OCI-LY1 (cell line): Measurements from ENCODE around the gene PRXL2B.

Experiments used
- H2AFZ ChIP-seq: fragments of 200-600 bp; sonication (generic), shearing (Covaris generic); 2 replicates; pipeline ENCODE4 v1.6.0; 2014; ENCODE audit warnings: antibody characterized with exemption, mild to moderate bottlenecking, low read length
- H3F3A ChIP-seq: fragments of 200-600 bp; sonication (generic), shearing (Covaris generic); 2 replicates; pipeline ENCODE4 v1.6.0; 2014; ENCODE audit warnings: mild to moderate bottlenecking, antibody characterized with exemption, low read length, moderate library complexity; ENCODE audit not compliant: insufficient read depth
- H3K27ac ChIP-seq: fragments of 200-600 bp; sonication (generic); 2 replicates; pipeline ENCODE4 v1.5.1; 2014; ENCODE audit warnings: low read length, mixed run types, mild to moderate bottlenecking, low read depth; ENCODE audit not compliant: poor library complexity, severe bottlenecking
- H3K27me3 ChIP-seq: fragments of 200-600 bp; sonication (generic); 2 replicates; pipeline ENCODE4 v1.6.0; 2014; ENCODE audit warnings: antibody characterized with exemption, mild to moderate bottlenecking, low read length, moderate library complexity; ENCODE audit not compliant: insufficient read depth
- H3K36me3 ChIP-seq: fragments of 200-600 bp; sonication (generic); 2 replicates; pipeline ENCODE4 v1.6.1; 2014; ENCODE audit warnings: mild to moderate bottlenecking, antibody characterized with exemption, low read length, moderate library complexity, mixed read lengths; ENCODE audit not compliant: insufficient read depth
- H3K4me1 ChIP-seq: fragments of 200-600 bp; sonication (generic); 2 replicates; pipeline ENCODE4 v1.5.1; 2014; ENCODE audit warnings: mild to moderate bottlenecking, low read length, moderate library complexity; ENCODE audit not compliant: insufficient read depth, severe bottlenecking
- H3K4me2 ChIP-seq: fragments of 200-600 bp; sonication (generic), shearing (Covaris generic); 2 replicates; pipeline ENCODE4 v1.6.1; 2014; ENCODE audit warnings: low read length
- H3K4me3 ChIP-seq: fragments of 200-600 bp; sonication (generic); 2 replicates; pipeline ENCODE4 v1.5.1; 2014; ENCODE audit warnings: low read length, low read depth, mild to moderate bottlenecking, mixed read lengths; ENCODE audit not compliant: poor library complexity, severe bottlenecking
- H3K79me2 ChIP-seq: fragments of 200-600 bp; shearing (Covaris generic); 2 replicates; pipeline ENCODE4 v1.6.1; 2016; ENCODE audit warnings: mixed run types, low read length, mixed read lengths; ENCODE audit not compliant: insufficient read depth
- H3K9ac ChIP-seq: fragments of 200-600 bp; sonication (generic), shearing (Covaris generic); 2 replicates; pipeline ENCODE4 v1.6.1; 2014; ENCODE audit warnings: mild to moderate bottlenecking, low read length, mixed read lengths
- H3K9me2 ChIP-seq: fragments of 200-600 bp; sonication (generic), shearing (Covaris generic); 2 replicates; pipeline ENCODE4 v1.6.1; 2014; ENCODE audit warnings: low read depth, mild to moderate bottlenecking, low read length, mixed read lengths
- H3K9me3 ChIP-seq: fragments of 200-600 bp; shearing (Covaris generic); 2 replicates; pipeline ENCODE4 v1.6.1; 2014; ENCODE audit warnings: low read length, mixed read lengths
- H4K20me1 ChIP-seq: fragments of 200-600 bp; sonication (generic), shearing (Covaris generic); 2 replicates; pipeline ENCODE4 v1.6.0; 2016; ENCODE audit warnings: mild to moderate bottlenecking, low read length; ENCODE audit not compliant: insufficient read depth
- EZH2 ChIP-seq: fragments of 200-600 bp; sonication (generic), shearing (Covaris generic); IDR thresholded peaks from 2 replicates; pipeline ENCODE4 v1.8.0; 2017; ENCODE audit warnings: borderline replicate concordance, mixed run types, mild to moderate bottlenecking, antibody characterized with exemption, low read length, moderate library complexity, mixed read lengths
- TF ChIP-seq, protein P1 (sequence below): fragments of 200-600 bp; sonication (generic), shearing (Covaris generic); IDR thresholded peaks from 2 replicates; pipeline ENCODE4 v1.5.1; 2017; ENCODE audit warnings: mild to moderate bottlenecking, antibody characterized with exemption, low read length, moderate library complexity, mixed read lengths

The PRXL2B gene

GRCh38 chr1:2617971-2618470 lies 31.4 kb downstream of the PRXL2B start:
- Histone ChIP-seq H3K9ac (no peak overlapping the region), H3K79me2 (no peaks in the 10 kb centered on the region), H2AFZ (no peak overlapping the region), H3K27me3 (no peaks in the 10 kb centered on the region; the same call in none of the 2 replicates), H4K20me1 (no peaks in the 10 kb centered on the region), H3K36me3 (no peaks in the 10 kb centered on the region), H3F3A (no peaks in the 10 kb centered on the region), H3K4me2 (no peak overlapping the region), H3K4me1 (no peaks in the 10 kb centered on the region), H3K4me3 (no peak overlapping the region), H3K9me3 (no peaks in the 10 kb centered on the region), H3K9me2 (no peaks in the 10 kb centered on the region), H3K27ac (no peak overlapping the region)
- TF ChIP-seq, protein P1, sequence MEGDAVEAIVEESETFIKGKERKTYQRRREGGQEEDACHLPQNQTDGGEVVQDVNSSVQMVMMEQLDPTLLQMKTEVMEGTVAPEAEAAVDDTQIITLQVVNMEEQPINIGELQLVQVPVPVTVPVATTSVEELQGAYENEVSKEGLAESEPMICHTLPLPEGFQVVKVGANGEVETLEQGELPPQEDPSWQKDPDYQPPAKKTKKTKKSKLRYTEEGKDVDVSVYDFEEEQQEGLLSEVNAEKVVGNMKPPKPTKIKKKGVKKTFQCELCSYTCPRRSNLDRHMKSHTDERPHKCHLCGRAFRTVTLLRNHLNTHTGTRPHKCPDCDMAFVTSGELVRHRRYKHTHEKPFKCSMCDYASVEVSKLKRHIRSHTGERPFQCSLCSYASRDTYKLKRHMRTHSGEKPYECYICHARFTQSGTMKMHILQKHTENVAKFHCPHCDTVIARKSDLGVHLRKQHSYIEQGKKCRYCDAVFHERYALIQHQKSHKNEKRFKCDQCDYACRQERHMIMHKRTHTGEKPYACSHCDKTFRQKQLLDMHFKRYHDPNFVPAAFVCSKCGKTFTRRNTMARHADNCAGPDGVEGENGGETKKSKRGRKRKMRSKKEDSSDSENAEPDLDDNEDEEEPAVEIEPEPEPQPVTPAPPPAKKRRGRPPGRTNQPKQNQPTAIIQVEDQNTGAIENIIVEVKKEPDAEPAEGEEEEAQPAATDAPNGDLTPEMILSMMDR: no peak

DNA sequence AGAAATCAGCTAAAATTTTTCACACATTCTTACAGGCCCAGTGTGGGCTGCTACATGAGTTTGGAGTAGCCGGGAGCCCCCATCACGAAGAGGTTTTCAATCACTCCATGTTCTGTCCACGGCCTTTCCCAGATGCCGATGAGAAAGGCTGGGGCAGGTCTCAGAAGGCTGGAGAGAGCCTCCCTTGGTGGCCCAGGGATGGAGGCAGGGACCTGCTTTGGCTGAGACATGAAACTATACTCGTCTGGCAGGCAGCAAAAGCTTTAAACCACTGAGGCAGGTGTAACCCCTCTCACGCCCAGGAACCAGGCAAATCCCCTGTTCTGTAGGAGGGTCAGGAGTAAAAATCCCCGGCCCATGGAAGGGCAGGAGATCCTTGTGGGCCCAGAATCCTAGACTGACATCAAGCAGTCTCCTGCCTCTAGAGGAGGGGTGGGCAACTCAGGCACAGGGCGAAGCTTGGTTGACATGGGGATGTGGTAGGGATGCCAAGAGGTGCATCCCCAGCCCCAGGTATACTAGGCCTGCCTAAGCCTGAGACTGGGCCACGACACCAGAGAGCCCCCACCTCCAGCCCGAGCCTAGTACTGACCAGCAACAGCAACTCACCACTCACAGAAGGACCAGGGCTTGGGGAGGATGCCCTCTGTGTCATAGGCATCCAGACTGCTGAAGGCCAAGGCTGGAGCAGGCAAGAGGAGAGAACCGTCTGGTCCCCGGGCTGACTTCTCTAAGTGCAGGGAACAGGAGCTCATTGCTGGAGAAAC lies 37.2 kb downstream of the PRXL2B start:
- H3K27ac ChIP-seq: no peak overlapping the region
- no peaks in the 10 kb centered on the region for H3K36me3 ChIP-seq
- H3K27me3 ChIP-seq: no peaks in the 10 kb centered on the region; the same call in 1 of the 2 replicates
- H3K9ac ChIP-seq: no peak overlapping the region
- no peaks in the 10 kb centered on the region for H3K4me1 ChIP-seq
- no peaks in the 10 kb centered on the region for H3K79me2 ChIP-seq
- H3K9me3 ChIP-seq: no peaks in the 10 kb centered on the region
- no peak overlapping the region for H3K4me3 ChIP-seq
- no peaks in the 10 kb centered on the region for H3K9me2 ChIP-seq
- no peak overlapping the region for H3K4me2 ChIP-seq
- no peak overlapping the region for H2AFZ ChIP-seq
- no peaks in the 10 kb centered on the region for H4K20me1 ChIP-seq
- no peaks in the 10 kb centered on the region for H3F3A ChIP-seq
- TF ChIP-seq EZH2: no peak
- TF ChIP-seq, protein P1: no peak

DNA sequence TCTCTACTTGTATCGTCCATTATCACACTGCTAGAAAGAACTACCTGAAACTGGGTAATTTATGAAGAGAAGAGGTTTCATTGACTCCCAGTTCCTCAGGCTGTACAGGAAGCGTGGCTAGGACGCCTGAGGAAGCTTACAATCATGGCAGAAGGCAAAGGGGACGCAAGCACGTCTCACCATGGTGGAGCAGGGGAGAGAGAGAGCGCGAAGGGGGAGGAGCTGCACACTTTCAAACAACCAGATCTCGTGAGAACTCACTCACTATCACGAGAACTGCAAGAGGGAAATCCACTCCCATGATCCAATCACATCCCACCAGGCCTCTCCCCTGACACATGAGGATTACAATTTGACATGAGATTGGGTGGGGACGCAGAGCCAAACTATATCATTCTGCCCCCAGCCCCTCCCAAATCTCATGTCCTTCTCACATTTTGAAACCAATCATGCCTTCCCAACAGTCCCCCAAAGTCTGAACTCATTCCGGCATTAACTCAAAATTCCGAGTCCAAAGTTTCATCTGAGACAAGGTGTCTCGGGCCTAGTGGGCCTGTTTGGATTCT lies 38.2 kb downstream of the PRXL2B start:
- Histone ChIP-seq H3K4me1 (no peaks in the 10 kb centered on the region), H3F3A (no peaks in the 10 kb centered on the region), H3K9me2 (no peaks in the 10 kb centered on the region), H3K27ac (no peak overlapping the region), H3K79me2 (no peaks in the 10 kb centered on the region), H3K4me2 (no peak overlapping the region), H3K9me3 (no peaks in the 10 kb centered on the region), H4K20me1 (no peaks in the 10 kb centered on the region), H3K36me3 (no peaks in the 10 kb centered on the region), H3K9ac (no peak overlapping the region), H3K4me3 (no peak overlapping the region), H3K27me3 (no peaks in the 10 kb centered on the region; the same call in 1 of the 2 replicates), H2AFZ (no peak overlapping the region)
- TF ChIP-seq, protein P1: no peak
- no peak for TF ChIP-seq EZH2
